Kidney epithelial cell (primary cell): ENCODE measurements around the gene AKR1C2. TPM values are rescaled to one million over a fixed set of nuclear protein-coding genes. Genes with fewer than 3 reads are reported as not detected.
"Not testable (repeated sequence)": the region's sequence is repeated elsewhere in the genome, so short reads cannot be mapped to it uniquely, and the experiment has no call there.

Source experiments
- DNase-seq: peaks from one replicate; pipeline ENCODE4 v3.0.0-alpha.2; 2010; ENCODE audit warnings: low read depth
- H3K27me3 ChIP-seq: 2 replicates; pipeline ENCODE4 v1.6.0; 2011; ENCODE audit warnings: low read length; ENCODE audit not compliant: control insufficient read depth, insufficient read depth
- H3K36me3 ChIP-seq: 2 replicates; pipeline ENCODE4 v1.5.1; 2011; ENCODE audit warnings: low read length; ENCODE audit not compliant: control insufficient read depth, insufficient read depth
- H3K4me3 ChIP-seq: 2 replicates; pipeline ENCODE4 v1.5.1; 2011; ENCODE audit warnings: low read depth, mild to moderate bottlenecking, control low read depth, low read length
- total RNA-seq: library from RNA; depleted of rRNA; stranded (reverse); fragments of >200 nt; gene quantifications from 2 replicates; pipeline ENCODE4 v1.2.3, GENCODE V29; 2015
- TF ChIP-seq, protein P1 (sequence below): IDR thresholded peaks from 2 replicates; pipeline ENCODE4 v1.5.1; 2011; ENCODE audit warnings: mild to moderate bottlenecking, moderate library complexity, low read length, control low read depth, inconsistent platforms; ENCODE audit not compliant: insufficient read depth, poor library complexity, severe bottlenecking

AKR1C2 gene
- 0.27 and 2.0 TPM in 2 replicates for total RNA-seq

DNA sequence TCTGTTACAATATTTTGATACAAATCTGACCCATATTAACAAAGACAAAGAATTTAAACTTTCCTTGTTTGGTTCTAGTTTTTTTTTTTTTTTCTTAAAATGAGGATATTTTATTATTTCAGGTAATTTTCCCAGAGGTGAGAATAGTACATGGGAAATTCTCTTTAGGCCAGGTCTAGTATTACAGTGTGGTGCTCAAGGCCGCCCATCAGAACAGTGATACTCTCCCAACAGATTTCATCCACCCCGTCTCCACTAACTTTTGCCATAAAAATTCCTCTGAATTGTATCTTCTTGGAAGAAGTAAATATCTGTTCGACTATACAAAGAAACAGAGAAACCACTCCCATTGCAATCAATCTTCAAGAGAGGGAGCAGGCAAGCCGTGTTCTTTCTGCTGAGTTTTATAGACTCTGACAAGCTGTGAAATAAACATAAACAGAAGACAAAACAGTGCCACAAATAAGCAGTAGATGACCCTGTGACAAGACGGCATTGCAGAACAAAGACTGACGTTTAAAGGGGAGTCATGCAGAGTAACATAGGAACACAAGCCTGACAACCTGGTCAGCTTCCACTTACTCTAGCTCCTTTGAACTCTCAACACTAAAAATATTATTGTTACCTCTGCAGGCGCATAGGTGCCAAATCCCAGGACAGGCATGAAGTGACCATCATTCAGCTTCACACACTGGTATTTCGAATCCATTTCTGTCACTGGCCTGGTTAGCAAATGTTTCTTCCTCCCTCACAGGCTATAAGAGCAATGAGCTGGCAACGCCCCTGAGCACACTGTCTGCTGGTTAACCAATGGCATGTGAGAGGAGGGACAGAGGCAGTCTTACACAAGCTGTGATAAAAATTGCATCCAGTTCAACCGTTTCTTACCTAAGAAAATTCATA lies at the start of gene AKR1C2:
AKR1C2 (minus strand) TSS at position 731 of the 903 bp plus-strand sequence; CDS start at position 709, 22 bp downstream.
- not testable (repeated sequence) for DNase-seq, H3K36me3 ChIP-seq, H3K27me3 ChIP-seq
- peak within 1 kb of the TSS; percentile 14 for H3K4me3 ChIP-seq

DNA sequence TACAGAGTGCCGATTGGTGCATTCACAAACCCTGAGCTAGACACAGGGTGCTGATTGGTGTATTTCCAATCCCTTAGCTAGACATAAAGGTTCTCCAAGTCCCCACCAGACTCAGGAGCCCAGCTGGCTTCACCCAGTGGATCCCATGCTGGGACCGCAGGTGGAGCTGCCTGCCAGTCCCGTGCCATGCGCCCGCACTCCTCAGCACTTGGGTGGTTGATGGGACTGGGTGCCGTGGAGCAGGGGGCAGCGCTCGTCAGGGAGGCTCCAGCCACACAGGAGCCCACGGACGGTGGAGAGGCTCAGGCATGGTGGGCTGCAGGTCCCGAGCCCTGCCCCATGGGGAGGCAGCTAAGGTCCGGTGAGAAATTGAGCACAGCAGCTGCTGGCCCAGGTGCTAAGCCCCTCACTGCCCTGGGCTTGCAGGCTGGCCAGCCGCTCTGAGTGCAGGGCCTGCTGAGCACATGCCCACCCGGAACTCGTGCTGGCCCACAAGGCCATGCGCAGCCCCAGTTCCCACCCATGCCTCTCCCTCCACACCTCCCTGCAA lies 49.4 kb upstream of the AKR1C2 start:
- H3K36me3 ChIP-seq, H3K27me3 ChIP-seq, H3K4me3 ChIP-seq, DNase-seq: not testable (repeated sequence)

DNA sequence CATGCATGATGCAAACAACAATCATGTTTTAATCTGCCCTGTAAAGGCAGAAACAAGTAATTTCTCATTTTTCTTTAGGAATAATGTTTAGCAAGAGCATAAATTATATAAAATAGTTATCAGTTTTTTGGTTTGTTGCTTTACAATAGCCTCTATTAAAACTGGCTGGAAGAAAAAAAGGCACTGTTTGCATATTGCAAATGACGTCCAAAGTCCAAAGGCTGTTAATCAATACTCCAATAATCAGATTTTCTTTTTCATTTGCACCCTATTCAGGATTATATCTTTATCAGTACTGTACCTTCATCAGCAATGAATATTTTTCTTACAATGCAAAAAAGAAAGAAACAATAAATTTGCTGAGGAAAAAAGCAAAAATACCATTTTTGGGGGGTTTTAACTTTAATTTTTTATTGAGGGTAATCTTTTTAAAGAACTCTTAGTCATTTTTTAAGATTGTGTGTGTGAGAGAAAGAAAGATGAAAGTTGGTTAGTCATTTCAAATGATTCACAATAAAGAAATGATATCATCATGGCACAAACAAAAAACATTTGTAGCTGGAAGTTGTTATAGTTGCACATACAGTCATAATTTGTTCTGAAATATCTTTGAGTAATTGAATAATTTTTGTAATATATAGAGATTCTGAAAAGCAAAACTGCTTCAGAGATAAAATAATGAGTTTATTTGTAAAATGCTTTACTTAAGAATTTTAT lies 44.4 kb upstream of the AKR1C2 start:
- TF ChIP-seq, protein P1, sequence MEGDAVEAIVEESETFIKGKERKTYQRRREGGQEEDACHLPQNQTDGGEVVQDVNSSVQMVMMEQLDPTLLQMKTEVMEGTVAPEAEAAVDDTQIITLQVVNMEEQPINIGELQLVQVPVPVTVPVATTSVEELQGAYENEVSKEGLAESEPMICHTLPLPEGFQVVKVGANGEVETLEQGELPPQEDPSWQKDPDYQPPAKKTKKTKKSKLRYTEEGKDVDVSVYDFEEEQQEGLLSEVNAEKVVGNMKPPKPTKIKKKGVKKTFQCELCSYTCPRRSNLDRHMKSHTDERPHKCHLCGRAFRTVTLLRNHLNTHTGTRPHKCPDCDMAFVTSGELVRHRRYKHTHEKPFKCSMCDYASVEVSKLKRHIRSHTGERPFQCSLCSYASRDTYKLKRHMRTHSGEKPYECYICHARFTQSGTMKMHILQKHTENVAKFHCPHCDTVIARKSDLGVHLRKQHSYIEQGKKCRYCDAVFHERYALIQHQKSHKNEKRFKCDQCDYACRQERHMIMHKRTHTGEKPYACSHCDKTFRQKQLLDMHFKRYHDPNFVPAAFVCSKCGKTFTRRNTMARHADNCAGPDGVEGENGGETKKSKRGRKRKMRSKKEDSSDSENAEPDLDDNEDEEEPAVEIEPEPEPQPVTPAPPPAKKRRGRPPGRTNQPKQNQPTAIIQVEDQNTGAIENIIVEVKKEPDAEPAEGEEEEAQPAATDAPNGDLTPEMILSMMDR = no peak

DNA sequence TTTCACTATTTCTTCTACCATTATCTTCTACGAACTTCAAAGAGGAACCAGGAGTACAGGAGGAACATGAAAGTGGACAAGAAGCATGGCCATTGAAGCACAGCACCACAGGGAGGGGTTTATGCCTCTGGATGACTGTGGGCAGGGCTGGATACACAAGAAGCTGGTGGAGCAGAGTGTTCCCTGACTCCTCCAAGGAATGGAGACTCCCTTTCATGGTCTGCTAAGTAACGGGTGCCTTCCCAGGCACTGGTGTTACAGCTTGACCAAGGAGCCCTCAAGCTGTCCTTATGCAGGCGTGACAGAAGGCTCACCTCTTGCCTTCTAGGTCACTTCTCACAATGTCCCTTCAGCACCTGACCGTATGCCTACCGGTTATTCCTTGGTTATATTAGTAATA lies 43.4 kb upstream of the AKR1C2 start:
- not testable (repeated sequence) for H3K36me3 ChIP-seq, H3K27me3 ChIP-seq, DNase-seq, H3K4me3 ChIP-seq

More for the DNA sequence above, 44.4 kb upstream of the AKR1C2 start:
- no peaks in the 10 kb centered on the region for H3K27me3 ChIP-seq
- H3K36me3 ChIP-seq = no peaks in the 10 kb centered on the region
- H3K4me3 ChIP-seq = no peak overlapping the region
- no peak for DNase-seq

DNA sequence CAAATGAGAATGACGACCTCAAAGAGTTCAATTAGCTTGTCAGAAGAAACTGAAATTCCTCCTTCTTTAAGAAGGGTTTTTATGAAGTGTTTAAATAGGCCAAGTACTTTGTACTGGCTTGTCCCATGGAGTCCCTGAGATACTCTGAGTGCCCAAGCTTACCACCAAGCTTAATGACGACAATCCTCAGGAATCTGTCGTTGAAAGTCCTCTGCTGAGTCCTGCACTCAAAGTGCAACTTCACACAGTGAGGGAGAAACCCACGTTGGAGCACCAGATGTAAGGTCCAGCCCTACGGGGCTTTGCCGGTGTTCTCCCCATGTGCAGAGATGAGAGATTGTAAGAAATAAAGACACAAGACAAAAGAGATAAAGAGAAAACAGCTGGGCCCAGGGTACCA lies 42.8 kb upstream of the AKR1C2 start:
- no peak for DNase-seq
- TF ChIP-seq, protein P1 = no peak
- Histone ChIP-seq H3K27me3 (no peaks in the 10 kb centered on the region), H3K36me3 (no peaks in the 10 kb centered on the region), H3K4me3 (no peak overlapping the region)

DNA sequence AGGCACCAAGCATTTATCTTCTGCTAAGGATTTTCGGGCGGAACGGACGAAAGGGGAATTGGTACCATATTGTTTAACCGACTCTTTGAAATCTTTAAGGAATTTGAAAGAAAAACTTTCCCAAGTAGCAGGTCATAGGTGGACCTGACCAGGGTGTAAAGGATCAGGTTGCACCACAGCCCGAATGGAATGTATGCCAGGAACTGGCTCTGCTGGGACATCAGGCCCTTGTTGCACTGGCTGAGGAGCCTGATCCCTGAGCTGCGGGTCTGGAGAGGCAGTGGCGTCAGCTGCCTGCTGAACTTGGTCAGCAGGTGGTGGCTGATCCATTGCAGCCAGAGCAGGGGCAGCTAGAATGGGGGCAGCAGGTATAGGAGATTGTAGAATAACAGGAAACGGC lies 41.4 kb upstream of the AKR1C2 start:
- H3K4me3 ChIP-seq = no peak overlapping the region
- no peak for DNase-seq
- no peaks in the 10 kb centered on the region for H3K27me3 ChIP-seq
- TF ChIP-seq, protein P1 = no peak
- no peaks in the 10 kb centered on the region for H3K36me3 ChIP-seq

DNA sequence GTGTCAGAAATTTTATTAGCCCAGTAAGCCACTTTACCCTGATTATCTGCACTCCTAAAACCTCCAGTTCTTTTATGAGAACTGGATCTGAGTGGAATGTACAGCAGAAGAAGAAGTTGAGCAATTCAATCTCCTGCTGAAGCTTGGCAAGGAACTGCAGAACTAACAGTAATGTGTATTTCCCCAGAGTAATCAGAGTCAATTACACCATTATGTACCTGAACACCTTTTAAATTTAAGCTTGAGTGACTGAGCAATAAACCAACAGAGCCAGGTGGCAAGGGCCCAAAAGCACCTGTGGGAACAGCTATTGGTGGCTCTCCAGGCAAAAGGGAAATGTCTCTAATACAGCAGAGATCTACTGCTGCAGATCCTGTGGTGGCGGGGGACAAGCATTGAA lies 40.1 kb upstream of the AKR1C2 start:
- TF ChIP-seq, protein P1 = no peak
- no peak overlapping the region for H3K4me3 ChIP-seq
- no peaks in the 10 kb centered on the region for H3K36me3 ChIP-seq
- no peaks in the 10 kb centered on the region for H3K27me3 ChIP-seq
- DNase-seq = no peak
